K562 (cell line): ENCODE data around the gene EML6.

Experiments
- EHMT2 ChIP-seq: fragments of 450-650 bp; IDR thresholded peaks from 2 replicates; pipeline ENCODE4 v1.6.1; 2018; ENCODE audit warnings: antibody characterized with exemption
- EZH2 ChIP-seq: IDR thresholded peaks from 2 replicates; pipeline ENCODE4 v1.6.1; 2012; ENCODE audit warnings: low read depth, mild to moderate bottlenecking, inconsistent platforms, low read length, borderline replicate concordance
- TCF7L2 ChIP-seq: fragments of 150-350 bp; IDR thresholded peaks from 2 replicates; pipeline ENCODE4 v1.6.1; 2016; ENCODE audit warnings: low read depth, mild to moderate bottlenecking, low read length, moderate library complexity
- ZNF121 ChIP-seq: sonication (generic); formaldehyde crosslinking; conservative IDR thresholded peaks from 2 replicates; pipeline ENCODE4 v1.8.0; 2022; ENCODE audit warnings: missing genetic modification reagents

DNA sequence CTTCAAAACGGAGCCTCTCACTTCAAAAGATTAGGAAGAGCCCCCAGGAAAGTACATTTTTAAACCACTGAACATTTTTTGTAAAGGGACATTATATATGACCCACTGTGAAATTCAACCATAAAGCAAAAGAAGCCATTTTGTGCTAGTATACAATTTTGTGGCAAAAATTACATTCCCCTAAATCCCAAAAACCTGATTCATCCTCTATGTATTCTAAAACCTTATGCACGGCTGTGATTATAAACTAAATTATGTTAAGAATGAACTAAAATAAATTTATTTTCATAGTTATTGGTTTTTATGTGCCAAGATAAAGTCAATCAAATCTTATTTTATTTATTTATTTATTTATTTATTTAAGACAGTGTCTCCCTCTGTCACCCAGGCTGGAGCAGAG lies 278.3 kb downstream of the EML6 start:
- TF ChIP-seq EZH2 (no peak), EHMT2 (no peak), TCF7L2 (no peak), ZNF121 (CRISPR knock-in tag) (no peak)
